NCI-H2196 (cell line): ENCODE results near the gene STAG1.
"Not testable (repeated sequence)": the region's sequence is repeated elsewhere in the genome, so short reads cannot be mapped to it uniquely, and the experiment has no call there.

ENCODE experiments used
- DNase-seq: peaks from one replicate; lab custom pipeline; 2025; ENCODE audit not compliant: unreplicated experiment; lab: John Stamatoyannopoulos, UW

The STAG1 gene

GRCh38 chr3:136749091-136749490, 3.1 kb downstream of the STAG1 start:
- DNase-seq, result no peak

DNA sequence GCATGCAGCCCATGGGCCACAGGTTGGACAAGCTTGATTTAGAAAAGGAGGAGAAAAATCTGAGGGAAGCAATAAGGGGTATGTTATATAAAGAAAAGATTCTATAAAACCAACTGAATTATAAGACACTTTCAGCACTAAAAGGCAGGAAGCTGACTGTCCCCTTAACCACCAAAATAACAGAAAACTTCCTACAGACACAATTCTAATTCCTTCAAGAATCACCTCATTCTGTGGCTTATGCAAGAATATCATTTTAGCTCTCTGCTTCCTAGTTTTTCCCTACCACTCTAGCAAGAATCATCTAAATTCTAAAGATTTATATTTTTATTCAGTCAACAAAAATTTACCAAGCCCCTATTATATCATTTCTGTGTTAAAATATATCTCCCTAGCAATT, 6.3 kb downstream of the STAG1 start:
- DNase-seq, result no peak

DNA sequence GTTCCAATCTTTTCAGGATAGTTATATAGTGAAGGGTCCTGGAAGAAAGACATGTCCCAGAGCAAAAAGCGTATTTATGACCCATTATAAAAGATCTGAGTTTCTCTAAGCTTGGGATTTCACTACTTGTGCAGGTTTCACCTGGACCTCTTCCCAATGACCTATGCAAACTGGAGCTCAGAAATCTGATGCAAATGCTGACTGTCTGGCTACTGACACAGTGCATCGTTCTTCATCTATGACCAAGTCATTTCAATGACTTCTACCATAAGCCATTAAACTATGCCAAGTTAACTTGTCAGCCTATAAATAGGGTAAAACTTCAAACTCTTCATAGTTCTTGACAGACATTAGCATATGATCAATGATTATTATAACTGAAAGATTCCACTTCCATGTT, 11.1 kb downstream of the STAG1 start:
- no peak for DNase-seq

GRCh38 chr3:136740351-136740958, 11.7 kb downstream of the STAG1 start:
- no peak for DNase-seq

DNA sequence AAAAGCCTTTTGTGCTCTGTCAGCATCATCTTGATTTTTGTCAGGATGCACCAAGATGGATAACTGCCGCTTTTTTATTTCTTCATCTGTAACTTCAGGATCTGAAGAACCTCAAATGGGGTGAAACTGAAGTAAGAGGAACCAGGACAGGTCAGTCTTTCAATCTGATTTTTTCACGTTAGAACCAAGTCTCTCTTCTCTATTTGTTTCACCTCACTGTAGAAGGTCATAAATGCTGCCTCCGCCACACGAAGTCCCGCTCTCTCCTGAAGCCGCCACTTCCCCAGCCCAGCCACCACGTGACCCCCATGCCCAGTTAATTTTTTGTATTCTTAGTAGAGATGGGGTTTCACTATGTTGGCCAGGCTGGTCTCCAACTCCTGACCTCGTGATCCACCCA, 15.2 kb downstream of the STAG1 start:
- not testable (repeated sequence) for DNase-seq

- no peak for DNase-seq
Observed at GRCh38 chr3:136735103-136735502, 17.1 kb downstream of the STAG1 start.

DNA sequence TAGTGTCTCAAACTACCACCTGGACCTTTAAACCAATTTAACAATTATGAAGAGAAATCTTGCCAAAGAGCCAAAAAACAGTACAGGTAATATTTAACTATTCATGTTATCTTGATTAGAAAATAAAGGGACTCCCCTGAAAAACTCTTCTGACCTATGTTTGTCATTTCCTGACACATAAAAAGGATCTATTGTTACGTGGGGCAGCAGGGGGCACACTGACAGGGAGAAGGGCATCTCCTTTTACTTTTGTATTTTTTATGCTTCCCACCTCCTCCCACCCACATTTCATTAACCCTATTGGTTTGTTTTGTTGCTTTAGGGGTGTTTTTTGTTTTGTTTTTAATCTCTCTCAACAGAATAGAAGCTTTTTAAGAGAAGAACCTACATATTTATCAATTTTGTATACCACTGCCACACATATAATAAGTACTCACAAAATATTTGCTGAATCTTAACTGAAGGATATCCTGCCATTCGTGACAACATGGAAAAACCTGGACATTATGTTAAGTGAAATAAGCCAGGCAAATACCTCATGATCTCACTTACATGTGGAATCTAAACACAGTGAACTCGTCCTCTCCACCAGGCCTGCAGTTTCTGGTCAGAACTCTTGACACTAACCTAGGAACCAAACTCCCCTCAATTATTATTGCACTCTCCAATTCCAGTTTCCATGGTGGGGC, 17.7 kb downstream of the STAG1 start:
- no peak for DNase-seq

DNA sequence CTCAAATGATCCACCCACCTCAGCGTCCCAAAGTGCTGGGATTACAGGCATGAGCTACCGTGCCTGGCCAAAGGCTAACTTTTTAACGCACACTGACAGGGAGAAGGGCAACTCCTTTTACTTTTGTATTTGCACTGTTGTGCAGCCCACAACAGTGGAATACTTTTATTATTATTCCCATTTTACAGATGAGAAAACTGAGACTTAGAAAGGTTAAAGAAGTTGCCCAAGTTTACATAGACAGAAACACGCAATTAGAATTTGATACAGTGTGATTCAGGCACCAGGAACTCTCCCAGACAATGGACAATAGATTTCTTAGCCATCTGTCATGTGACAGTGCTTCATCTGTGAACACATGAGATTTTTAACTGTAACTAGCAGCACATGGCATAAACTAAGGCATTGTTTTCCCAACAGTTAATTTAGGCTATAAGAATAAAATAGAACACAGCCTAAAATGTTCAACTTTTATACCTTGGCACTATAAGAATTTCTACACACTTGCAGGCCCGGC, 18.8 kb downstream of the STAG1 start:
- no peak for DNase-seq

DNA sequence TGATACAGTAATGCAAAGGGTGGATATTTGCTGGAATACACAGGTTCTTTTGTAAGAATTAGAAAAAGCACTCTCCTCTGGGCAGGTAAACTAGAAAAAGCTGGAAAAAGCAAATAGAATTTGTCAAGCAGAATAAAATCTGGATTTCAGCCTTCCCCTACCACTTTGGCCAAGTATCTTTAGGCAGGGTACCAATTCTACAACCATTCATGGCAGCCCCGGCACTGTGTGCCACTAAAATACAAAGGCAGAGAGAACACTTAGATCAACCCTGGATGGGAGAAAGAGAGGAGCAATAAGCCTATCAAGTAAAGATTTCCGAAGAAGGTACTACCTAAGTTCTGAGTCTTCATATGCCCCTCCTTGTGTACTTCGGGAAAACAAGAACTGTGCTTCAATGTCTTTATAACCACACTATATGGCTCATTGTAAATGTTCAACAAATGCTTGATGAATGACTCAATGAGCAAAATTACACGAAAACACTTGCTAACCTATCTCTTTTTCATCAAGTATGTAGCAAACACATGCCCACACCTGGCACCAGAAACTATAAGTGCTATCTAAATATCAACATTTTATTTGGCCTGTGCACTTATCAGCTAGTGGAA, 20.8 kb downstream of the STAG1 start:
- DNase-seq, result no peak

DNA sequence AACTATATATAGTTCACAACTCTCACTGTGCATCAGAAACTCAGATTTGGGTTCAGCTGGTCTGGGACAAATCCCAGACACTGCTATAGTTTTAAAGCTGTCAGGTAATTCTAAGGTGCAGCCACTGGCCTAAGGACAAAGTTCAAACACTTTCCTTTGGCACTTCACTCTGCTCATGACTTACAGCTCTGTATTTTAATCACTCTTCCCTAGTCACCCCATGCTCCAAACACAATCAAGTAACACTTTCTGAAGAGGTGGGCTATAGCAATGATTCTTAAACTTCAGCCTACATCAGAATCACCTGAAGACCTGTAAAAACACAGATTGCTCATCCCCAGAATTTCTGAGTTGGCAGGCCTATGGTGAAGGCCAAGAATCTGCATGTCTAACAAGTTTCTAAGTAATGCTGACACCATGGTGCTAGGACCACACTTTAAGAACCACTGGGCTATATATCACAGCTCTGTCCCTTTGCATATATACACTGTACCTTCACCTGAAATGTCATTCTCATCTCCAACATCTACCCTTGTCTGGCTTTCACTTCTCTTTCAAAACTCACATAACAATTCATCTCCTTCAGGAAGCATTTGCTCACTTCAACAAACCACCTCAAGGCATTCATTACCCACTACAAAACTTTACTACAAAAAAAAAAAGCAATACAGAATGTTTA, 21.4 kb downstream of the STAG1 start:
- no peak for DNase-seq

DNA sequence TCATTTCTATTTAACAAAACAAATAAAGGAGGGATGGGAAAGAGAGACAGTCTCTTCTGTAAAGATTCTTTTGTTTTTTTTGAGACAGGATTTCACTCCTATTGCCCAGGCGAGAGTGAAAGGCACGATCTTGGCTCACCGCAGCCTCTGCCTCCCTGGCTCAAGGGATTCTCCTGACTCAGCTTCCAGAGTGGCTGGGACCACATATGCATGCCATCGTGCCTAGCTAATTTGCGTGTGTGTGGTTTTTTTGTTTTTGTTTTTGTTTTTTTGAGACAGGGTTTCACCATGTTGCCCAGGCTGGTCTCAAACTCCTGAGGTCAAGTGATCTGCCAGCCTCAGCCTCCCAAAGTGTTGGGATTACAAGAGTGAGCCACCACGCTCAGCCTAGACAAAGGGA, 23.3 kb downstream of the STAG1 start:
- no peak for DNase-seq

DNA sequence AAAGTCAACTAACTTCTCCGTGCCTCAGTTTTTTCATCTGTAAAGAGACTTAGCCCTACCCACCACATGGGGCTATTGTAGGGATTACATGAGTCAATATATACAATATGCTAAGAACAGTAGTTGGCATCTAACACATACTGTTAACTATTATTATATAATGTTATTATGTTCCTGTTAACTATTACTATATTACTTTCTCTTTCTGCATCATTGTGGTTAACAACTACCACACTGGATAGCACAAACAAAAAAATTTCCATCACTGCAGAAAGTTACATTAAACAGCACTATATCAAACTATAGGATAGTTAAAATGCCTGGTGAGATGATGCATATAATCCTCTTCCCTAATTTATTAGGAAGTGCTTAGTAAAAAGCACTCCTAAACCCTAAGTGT, 23.7 kb downstream of the STAG1 start:
- no peak for DNase-seq

DNA sequence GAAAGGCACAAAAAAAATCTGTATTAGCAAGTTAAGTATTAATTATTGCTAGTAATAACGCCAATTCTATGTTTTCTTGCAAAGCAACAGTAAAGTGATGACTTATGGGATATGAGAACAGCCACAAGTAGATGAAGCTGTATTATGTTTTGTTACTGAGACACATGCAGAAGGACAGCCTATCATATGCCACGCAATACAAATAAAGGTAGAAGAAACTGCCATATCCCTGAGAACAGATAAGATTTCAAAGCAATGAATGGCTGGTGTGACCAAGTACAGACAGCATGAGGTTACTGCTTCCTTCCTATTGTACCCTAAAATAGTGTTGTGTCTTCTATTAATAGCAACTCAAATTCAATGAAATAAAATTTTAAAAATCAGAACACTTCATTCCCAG, 26.7 kb downstream of the STAG1 start:
- no peak for DNase-seq

DNA sequence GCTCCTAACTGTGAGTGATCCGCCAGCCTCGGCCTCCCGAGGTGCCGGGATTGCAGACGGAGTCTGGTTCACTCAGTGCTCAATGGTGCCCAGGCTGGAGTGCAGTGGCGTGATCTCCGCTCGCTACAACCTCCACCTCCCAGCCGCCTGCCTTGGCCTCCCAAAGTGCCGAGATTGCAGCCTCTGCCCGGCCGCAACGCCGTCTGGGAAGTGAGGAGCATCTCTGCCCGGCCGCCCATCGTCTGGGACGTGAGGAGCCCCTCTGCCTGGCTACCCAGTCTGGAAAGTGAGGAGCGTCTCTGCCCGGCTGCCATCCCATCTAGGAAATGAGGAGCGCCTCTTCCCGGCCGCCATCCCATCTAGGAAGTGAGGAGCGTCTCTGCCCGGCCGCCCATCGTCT, 29.3 kb downstream of the STAG1 start:
- not testable (repeated sequence) for DNase-seq

GRCh38 chr3:136722399-136722798, 29.8 kb downstream of the STAG1 start:
- DNase-seq, result not testable (repeated sequence)

DNA sequence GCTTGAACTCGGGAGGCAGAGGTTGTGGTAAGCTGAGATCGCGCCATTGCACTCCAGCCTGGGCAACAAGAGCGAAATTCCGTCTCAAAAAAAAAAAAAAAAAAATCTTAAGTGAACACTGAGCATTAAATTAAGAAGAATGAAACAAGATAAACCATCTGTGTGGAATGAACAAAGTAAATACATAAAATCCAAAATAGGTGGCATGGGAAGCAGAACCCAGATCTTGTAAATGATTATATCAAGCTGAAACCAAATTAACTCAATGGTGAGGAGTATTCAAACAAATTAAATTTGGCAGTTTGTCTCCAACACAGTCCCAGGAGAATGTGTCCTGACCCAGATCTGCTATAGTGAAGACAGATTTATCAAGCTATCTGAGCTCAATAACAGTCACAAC, 32.1 kb downstream of the STAG1 start:
- DNase-seq, result no peak

- DNase-seq, result no peak
Observed at GRCh38 chr3:136716629-136717028, 35.5 kb downstream of the STAG1 start.

GRCh38 chr3:136714020-136714419, 38.2 kb downstream of the STAG1 start:
- no peak for DNase-seq

DNA sequence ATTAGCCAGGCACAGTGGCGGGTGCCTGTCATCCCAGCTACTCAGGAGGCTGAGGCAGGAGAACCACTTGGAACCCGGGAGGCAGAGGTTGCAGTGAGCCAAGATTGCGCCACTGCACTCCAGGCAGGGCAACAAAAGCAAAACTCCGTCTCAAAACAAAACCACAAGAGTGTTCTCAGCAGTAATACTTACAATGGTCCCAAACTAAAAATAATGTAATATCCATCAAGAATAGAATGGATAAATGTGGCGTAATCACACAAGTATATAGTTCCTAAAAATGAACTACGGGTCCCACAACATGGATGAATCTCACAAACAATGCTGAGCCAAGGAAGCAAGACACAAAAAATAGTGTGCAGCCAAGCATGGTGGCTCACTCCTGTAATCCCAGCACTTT, 39.2 kb downstream of the STAG1 start:
- no peak for DNase-seq

GRCh38 chr3:136711888-136712287, 40.3 kb downstream of the STAG1 start:
- DNase-seq, result not testable (repeated sequence)

DNA sequence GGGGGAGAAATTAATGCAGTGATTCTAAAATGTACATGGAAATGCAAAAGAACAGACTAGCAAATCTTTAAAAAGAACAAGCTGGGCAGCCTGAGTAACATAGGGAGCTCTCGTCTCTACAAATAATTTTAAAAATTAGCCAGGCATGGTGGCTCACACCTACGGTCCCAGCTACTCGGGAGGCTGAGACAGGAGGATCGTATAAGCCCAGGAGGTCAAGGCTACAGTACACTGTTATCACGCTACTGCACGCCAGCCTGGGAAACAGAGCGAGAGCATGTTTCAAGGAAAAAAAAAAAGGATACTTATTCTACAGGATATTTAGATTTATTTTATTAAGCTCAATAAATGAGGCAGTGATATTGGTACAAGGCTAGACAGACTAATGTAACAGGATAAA, 40.9 kb downstream of the STAG1 start:
- no peak for DNase-seq

DNA sequence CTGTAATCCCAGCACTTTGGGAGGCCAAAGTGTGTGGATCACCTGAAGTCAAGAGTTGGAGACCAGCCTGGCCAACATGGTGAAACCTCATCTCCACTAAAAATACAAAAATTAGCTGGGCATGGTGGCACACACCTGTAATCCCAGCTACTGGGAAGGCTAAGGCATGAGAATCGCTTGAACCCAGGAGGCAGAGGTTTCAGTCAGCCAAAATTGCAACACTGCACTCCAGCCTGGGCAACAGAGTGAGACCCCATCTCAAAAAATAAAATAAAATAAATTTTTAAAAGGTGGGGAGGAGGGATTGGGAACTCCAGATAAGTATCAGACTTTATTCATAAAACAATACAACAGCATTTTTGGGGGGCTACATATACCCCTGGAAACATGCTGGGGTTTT, 42.4 kb downstream of the STAG1 start:
- not testable (repeated sequence) for DNase-seq
